ENCODE results near the gene KRT33B.
"Not testable (repeated sequence)": the region's sequence is repeated elsewhere in the genome, so short reads cannot be mapped to it uniquely, and the experiment has no call there.

KRT33B gene

GRCh38 chr17:41394254-41394996, 24.8 kb upstream of the KRT33B start:
- FAIRE-seq (peak; percentile 36), DNase-seq (ENCODE audit: low spot score) (peak; percentile 37)

GRCh38 chr17:41393826-41394225, 24.2 kb upstream of the KRT33B start:
- FAIRE-seq: no peak

DNA sequence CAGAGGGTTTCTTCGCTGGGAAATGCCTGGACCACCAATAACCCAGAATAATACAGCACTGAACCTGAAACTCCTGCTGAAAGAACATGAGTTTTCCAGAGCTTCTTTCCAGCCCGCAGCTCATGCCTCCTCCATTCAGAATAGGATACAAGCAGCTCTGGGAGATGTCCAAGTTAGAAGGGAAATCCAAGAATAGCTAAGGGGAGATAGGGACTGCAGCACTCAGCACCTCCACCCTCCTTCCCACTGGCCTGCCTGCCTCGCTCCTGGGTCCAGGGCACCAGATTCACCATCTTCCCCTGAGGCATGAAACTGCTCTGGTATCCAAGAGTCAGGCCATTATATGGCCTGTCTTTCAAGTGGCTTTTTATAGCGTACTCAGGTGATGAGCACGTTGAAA, 23.7 kb upstream of the KRT33B start:
- DNase-seq (ENCODE audit: low spot score) (no peak), FAIRE-seq (no peak)

More at GRCh38 chr17:41393826-41394225, 24.2 kb upstream of the KRT33B start:
- DNase-seq (ENCODE audit: low spot score): no peak

DNA sequence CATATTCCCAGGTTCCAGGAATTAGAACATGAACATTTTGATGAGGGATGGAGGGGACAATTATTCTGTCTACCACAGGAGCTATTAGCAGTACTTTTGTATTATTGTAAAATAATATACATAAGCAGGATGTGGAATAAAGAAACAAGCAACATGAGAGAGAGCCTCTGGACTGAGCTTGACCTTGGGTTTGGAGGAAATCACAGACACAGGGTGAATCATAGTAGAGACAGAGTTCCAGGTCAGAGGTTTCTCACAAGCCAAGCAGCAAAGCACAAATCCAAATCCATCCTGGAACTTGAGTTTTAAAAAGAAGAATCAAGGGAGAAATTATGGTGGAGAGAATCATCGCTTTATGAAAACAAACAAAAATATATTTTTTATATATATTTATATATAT, 22.7 kb upstream of the KRT33B start:
- DNase-seq (ENCODE audit: low spot score): peak; percentile 40

GRCh38 chr17:41391535-41391934, 21.9 kb upstream of the KRT33B start:
- FAIRE-seq: no peak
- DNase-seq (ENCODE audit: low spot score): no peak

More for the DNA sequence above, 22.7 kb upstream of the KRT33B start:
- FAIRE-seq: peak; percentile 86

DNA sequence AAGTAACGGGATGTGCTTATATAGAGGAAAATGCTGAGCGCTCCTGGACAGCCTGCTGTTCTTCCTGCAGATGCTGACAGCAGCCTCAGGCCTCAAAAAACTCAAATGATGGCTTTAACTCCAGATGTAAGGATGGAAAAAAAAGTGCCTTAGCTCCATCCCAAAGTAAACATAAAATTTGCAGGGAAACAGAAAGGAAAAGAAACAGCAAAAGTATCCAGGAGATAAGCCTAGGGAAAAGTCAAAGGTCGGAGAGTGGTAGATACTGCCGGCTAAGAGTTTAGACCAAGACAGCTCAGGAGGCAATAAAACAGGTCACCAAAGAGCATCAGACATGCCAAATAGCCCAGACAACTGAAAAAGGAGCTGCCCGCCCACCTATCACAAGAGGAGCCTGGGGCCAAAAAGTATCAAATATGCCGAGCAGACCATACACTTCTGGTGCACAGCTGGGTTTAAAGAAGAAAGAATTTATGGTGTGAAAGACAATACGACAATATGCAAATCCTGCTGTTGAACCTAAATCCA, 20.9 kb upstream of the KRT33B start:
- DNase-seq (ENCODE audit: low spot score) (no peak), FAIRE-seq (no peak)

- DNase-seq (ENCODE audit: low spot score): no peak
- FAIRE-seq: no peak
These were observed 18.1 kb upstream of the KRT33B start for GRCh38 chr17:41387670-41388069.

DNA sequence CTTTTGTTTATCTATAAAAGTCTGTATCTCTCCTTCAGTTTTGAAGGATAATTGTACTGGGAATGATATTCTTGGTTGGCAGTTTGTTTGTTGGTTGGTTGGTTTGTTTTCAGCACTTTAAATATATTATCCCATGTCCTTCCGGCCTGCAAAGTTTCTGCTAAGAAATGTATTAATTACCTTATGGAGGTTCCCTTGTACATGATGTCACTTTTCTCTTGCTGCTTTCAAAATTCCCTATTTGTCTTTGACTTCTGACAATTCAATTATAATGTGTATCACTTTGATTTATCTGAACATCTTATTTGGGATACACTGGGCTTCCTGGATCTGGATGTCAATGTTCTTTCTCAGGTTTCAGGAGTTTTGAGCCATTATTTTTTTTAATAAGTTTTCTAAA, 16.6 kb upstream of the KRT33B start:
- FAIRE-seq: no peak
- no peak for DNase-seq (ENCODE audit: low spot score)

DNA sequence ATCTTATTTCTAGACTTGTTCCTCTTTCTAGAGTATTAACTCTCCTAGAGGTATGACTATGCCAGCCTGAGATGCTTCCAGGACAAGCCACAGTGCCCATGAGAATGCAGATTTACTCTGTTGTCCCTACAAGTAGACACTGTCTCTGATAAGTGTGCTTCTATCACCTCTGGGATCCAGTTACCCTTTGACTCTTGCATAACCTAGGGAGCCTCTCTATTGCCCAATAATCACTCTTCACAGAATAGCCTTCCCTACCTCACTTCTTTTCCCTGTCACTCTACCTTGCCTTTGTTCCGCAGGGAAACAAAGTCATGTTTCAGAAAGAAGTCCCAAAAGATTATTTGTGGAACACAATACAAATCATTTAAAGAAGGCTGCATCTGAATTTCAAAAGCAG, 14.1 kb upstream of the KRT33B start:
- FAIRE-seq (no peak), DNase-seq (ENCODE audit: low spot score) (no peak)

DNA sequence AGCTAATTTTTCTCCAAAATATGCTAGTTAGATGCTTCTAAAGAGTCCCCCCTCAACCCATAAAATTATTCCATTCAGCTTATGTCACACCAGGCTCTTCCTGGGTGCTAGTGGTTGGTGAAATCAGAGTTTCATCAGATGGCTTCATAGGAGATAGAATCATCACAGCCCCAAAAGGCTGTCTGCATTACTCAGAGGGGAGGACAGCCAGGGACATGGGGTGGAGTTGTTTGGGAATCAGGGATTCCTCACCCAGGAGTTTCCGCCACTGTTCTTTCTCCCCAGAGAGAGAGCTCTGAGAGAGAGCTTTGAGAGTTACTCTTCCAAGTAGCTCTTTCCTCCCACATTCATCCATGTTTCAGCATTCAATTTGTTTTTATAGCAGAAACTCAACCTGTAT, 12.8 kb upstream of the KRT33B start:
- DNase-seq (ENCODE audit: low spot score) (no peak), FAIRE-seq (no peak)

GRCh38 chr17:41381943-41382342, 12.3 kb upstream of the KRT33B start, which contains the start of gene KRT34:
Gene KRT34, minus strand, starts transcription at chr17:41382306. Its CDS starts 60 bp downstream, at chr17:41382246.
- not testable (repeated sequence) for DNase-seq (ENCODE audit: low spot score); FAIRE-seq

DNA sequence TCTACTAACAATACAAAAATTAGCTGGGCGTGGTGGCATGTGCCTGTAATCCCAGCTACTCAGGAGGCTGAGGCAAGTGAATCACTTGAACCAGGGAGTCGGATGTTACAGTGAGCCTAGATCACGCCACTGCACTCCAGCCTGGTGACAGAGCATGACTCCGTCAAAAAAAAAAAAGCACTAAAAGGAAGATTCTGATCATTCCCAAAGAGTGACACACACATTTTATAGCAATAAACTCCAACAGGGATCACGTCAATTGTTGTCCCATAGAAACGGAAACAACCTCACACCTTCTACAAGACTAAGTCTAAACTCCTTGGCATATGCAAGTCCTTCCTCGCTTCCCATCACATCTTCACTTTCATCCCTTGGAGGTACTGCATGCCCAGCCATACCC, 10.5 kb upstream of the KRT33B start:
- FAIRE-seq (peak; percentile 79), DNase-seq (ENCODE audit: low spot score) (peak; percentile 91)

DNA sequence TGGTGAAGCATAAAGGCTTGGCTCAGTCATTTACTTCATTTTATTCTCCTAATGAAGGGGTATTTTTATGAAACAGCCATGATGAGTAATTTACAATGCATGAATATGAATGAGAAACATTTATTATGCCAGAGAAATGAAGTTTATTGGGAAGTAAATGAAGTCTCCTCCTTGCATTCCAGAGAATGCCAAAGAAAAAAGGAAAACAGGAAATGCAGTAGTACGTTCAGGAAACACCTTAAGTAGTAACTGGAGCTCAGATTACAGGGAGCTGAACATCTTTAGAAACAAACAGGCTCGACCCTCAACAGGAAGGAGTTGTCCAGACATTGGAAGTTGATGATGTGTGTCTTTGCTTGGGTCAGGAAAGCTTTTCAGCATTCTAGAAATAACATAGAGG, 7.9 kb upstream of the KRT33B start:
- no peak for DNase-seq (ENCODE audit: low spot score)

GRCh38 chr17:41369023-41369422, 590 bp downstream of the KRT33B start:
- FAIRE-seq: no peak
- no peak for DNase-seq (ENCODE audit: low spot score)

More for the DNA sequence above, 7.9 kb upstream of the KRT33B start:
- FAIRE-seq: no peak

DNA sequence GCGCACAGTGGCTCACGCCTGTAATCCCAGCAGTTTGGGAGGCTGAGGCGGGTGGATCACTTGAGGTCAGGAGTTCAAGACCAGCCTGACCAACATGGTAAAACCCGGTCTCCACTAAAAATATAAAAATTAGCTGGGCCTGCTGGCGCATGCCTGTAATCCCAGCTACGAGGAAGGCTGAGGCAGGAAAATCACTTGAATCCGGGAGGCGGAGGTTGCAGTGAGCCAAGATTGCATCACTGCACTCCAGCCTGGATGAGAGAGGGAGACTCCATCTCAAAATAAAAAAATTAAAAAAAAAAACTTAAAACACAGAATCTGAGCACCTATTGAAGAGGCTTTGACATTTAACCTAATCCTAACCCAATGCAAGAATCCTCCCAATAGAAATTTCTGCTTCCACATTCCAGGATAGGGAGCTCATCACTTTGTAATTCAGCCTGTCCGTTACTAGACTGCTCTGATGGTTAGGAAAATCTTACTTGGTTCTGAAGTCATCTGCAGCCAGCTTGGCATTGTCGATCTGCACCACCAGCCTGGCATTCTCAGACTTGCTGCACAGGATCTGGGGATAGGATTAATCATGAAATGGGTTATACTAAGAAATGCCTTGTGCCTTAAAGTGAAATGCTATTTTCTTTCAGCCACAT, 2.1 kb downstream of the KRT33B start:
- FAIRE-seq (peak; percentile 77), DNase-seq (ENCODE audit: low spot score) (peak; percentile 92)

- DNase-seq (ENCODE audit: low spot score): no peak
- FAIRE-seq: no peak
These were observed 3.5 kb downstream of the KRT33B start for GRCh38 chr17:41366070-41366469.

- DNase-seq (ENCODE audit: low spot score) (no peak), FAIRE-seq (no peak)
These were observed 5.7 kb downstream of the KRT33B start for GRCh38 chr17:41363881-41364280.

GRCh38 chr17:41360296-41360995, 9.2 kb downstream of the KRT33B start:
- peak; percentile 98 for DNase-seq (ENCODE audit: low spot score)
- FAIRE-seq: peak; percentile 98

DNA sequence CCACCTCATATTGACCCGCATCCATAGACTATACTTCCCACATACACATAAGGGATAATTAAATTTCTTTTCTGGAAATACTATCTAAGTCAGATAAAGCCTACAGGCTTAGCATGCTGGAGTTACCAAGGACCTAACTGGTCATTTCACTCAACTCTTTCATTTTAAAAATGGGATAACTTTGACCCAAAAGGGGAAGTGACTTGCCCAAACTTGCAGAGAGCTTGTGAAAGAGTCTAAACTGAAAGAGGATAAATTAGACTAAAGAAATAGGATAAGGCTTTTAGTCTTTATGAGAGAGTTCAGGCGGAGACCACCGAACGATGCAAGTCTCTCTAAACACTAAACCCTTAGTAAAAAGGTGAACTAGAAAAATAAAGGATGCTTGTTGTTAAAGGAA, 15.1 kb downstream of the KRT33B start:
- DNase-seq (ENCODE audit: low spot score): no peak
- FAIRE-seq: no peak

GRCh38 chr17:41352597-41353366, 16.8 kb downstream of the KRT33B start:
- DNase-seq (ENCODE audit: low spot score): no peak
- FAIRE-seq: no peak

DNA sequence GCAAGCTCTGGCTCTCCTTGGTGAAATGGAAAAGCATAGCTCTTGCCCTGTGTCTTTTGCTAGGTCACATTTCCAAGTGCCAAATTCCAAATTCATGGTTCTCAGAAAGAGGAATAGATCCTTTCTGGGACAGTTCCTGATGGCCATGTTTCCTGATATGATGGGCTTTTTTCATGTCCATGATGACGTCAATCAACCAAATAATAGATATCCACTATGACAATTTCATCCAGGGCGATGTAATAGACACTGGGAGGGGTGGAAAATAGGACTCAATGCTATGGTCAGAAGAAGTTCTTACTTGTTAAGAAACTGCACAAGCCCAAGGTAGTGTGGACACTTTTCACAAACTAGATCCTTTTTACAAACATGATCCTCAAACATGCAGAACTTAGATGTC, 18.4 kb downstream of the KRT33B start:
- no peak for FAIRE-seq

More for the DNA sequence above, 18.4 kb downstream of the KRT33B start:
- no peak for DNase-seq (ENCODE audit: low spot score)
